Left cardiac atrium (tissue), 4 donors: ENCODE measurements around the gene STARD5. TPM values are rescaled to one million over a fixed set of nuclear protein-coding genes. Genes with fewer than 3 reads are reported as not detected.

Experiments used
- ATAC-seq, 2 donors: fragments of 200-7000 bp; cut with Tn5 transposase; one replicate each; pipeline ENCODE4 v1.9.1; 2020; ENCODE audit warnings: mild to moderate bottlenecking in 2 of 2, moderate library complexity in 2 of 2
- DNase-seq: peaks from one replicate; pipeline ENCODE4 v3.0.0-alpha.2; 2020
- intact Hi-C, 2 donors: fragments of 100-400 bp; cut with DNase I; formaldehyde crosslinking; loops; one replicate each; pipeline versions ENCODE4 v1.14.1 to v1.15.1; 2022 to 2023
- total RNA-seq, 2 donors: library from RNA; stranded (reverse); fragmentation: NEBNext Ultra II Directional; extraction: Animal tissue kit (Norgen Biotek cat#: 25700); gene quantifications; one replicate each; pipeline ENCODE4 v1.2.1, GENCODE V29; 2021
- donor health status: DM: no; HTN: yes; CAD: no.
- donor health status: DM: no; HTN: yes; CAD: no; lungs with severe emphysema.
- donor health status: DM: yes; HTN: yes; CAD: no.
- donor health status: Dilated cardiomyopathy.

Gene STARD5
- total RNA-seq, 2 donors from 2014 or later, result 2.0 to 5.7 TPM

DNA sequence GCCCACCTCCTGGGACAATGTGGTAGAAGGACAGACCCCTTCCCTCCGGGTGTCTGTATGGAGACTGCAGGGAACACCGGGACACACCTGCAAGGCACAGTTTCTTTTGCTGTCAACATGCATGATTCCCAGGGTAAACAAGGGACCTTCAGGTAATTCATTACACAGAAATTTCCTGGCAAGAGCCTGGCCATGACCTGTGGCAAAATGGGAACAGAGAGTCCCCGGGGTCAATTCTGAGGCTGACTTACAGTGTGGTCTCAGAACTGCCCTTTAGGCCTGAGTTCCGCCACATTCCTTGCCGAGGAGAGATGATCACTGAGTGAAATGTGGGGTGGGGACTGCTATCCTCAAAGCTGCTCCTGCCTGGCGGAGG, 6.3 kb downstream of the STARD5 start:
- ATAC-seq (no peak), DNase-seq (no peak)
- intact Hi-C loops, result no loop called here

DNA sequence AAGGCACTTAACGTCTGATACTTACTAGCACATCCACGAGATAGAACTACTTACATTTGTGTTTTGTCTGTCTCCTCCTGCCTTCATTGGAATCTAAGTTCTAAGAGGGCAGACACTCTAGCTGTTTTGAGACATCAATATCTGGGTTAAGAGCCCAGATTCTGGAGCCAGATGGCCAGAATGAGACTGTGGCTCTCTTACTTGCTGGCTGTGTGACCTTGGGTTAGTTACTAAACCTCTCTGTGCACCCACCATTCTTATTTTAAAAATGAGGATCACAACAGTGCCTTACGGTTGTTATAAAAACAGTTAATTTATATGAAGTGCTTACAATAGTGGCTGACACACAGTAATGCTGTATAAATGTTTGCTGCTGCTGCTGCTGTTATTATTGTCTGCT, 7.7 kb downstream of the STARD5 start:
- no peak for DNase-seq
- ATAC-seq, result no peak
- intact Hi-C loops, result no loop called here

DNA sequence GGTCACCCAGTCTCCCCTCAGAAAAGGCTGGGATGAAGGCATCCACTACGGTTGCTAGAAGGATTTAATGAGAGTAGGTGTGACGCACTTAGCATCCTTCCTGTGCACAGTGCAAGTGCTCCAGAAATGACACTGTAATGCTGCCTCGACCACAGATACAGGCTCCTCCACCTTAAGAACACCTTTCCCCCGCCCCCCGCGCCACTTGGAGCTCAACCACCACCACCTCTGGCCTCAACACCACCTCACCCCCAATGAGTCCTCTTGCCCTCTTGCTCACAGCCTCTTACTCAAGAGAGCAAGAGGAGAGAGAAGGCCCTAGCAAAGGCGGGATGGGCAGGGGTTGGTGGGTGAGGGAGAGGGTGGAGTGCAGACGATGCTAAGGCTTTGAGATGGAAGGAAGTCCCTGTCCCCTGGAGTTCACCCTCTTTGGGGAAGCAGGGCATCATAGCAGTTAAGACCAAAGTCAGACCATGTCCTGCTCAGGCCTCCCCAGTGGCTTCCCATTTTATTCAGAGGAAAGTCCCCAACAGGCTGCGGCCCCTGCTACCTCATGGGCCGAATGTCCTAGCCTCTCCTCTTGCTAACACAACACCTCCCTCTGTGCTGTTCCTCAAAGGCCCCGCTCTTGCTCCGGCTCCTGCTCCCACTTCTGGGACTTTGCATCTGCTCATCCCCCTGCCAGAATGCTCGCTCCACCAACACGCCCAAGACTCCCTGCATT, 8.3 kb downstream of the STARD5 start:
- DNase-seq (no peak), ATAC-seq (no peak)
- intact Hi-C loops, result no loop called here

DNA sequence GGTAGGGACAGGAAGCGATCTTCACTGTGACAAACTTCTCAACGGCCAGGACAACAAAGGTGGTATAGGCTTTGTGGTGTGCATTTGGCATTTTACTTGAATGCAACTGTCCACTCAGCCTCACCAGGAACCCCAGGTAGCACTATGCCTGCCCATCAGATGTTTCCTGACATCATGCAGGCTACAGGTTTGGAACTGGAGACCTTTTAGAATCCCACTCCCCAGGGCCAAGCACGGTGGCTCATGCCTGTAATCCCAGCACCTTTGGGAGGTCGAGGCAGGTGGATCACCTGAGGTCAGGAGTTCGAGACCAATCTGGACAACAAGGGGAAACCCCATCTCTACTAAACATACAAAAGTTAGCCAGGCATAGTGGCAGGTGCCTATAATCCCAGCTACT, 9.6 kb downstream of the STARD5 start:
- DNase-seq (no peak), ATAC-seq (no peak)
- intact Hi-C loops, result no loop called here

DNA sequence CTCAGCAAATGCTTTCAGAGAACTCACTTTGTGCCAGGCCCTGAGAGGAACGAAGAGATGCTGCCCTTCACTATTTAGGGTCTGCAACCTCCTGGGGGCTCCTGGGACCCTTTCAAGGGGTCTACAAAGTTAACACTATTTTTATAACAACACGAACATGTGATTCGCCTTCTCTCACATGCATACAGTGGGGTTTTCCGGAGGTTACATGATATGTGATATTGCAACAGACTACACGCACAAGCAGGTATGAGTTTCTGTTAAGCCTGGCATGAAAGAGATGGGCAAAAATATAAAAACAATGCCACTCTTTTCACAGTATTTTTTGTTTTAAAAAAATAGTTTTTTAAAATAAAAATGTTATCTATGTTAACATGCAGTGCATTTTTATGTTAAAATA, 10.3 kb downstream of the STARD5 start:
- intact Hi-C loops, result no loop called here
- ATAC-seq (no peak), DNase-seq (no peak)

DNA sequence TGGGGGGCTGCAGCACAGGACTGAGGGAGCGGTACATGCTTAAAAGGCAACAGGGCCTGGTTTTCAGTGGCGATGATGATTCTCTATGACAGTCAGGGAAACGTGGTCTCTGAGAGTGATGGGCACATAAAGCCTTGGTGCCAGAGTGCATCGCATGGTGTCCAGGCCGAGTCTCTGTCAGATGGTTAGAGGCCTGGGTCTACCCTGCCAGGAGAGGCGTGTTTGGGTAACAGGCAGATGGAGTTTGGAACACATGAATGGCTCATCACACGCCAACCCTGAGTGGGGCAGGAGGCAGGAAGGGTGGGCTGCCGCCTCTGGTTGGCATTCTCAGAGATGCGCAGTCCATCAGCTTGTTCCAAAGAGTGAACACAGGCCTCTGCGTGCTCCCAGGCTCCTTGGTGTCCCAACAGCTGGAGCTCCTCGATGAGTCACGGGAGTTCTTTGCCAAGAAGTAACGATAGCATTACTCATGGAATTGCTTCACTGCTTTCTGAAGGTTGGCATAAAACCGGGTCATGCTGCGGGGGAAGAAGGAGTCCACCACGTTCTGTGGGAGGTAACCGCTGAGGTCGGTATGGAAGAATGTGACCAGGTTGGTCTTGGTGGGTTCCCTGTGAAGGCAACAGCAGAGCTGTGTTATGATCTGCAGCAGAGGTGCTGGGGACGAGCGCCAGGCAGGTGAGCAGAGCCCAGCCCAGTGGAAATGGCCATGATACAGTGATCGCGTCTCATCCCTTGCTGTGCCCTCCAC, 11.0 kb downstream of the STARD5 start:
- intact Hi-C loops, result no loop called here
- peak; percentile 82 for DNase-seq
- ATAC-seq, result peak; percentile 88

DNA sequence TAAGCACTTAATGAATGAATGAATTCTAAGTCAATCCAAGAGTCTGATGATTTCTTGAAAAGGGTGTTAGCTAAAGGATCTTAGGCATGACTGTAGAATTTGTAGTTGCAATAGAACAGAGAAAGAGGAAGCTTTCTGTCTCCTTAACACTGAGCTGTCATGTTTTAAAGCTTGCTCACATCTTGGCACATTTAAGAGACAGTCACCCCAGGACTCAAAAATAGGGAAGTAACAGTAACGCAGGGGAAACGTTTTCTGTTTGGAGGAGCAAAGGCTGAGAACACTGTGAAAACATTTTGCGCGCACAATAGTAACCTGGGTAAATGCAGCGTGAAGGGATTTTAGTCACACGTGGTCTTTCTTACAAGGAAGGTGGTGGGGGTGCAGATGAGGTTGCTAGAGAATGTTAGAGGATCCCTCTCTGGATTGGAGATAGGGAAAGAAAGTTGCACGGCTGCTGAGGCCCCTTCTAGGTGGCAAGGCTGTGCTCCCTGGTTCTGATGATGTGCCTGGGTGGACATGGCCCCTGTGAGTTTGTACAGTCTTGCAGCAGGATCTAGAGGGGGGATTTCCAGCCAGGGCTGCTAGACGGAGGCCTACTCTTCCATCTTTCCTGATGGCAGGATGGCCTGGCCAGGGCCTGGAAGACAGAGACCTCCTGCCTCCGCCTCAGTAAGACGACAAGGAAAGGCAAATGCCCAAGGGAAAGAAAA, 12.0 kb downstream of the STARD5 start:
- ATAC-seq, result peak; percentile 7 to 32
- DNase-seq, result no peak
- intact Hi-C loops, result no loop called here

DNA sequence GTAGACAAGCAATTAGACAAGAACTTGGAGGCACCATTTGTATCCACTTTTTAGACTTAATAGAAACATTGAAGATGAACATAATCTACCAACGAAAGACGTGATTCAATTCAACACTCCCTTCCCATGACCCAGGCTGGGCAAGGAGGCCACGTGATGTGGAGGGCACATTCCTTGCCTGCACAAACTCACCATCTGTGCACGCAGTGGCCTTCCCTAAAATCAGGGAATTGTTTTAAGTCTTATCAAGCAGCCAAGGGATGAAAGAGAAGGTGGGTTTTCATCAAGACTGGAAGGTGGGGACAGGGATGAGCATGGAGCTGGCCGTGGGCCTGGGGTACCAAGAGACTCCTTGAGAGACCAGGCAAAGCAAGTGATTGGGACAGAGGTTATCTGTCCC, 13.5 kb downstream of the STARD5 start:
- intact Hi-C loops, result no loop called here
- ATAC-seq (no peak), DNase-seq (no peak)

DNA sequence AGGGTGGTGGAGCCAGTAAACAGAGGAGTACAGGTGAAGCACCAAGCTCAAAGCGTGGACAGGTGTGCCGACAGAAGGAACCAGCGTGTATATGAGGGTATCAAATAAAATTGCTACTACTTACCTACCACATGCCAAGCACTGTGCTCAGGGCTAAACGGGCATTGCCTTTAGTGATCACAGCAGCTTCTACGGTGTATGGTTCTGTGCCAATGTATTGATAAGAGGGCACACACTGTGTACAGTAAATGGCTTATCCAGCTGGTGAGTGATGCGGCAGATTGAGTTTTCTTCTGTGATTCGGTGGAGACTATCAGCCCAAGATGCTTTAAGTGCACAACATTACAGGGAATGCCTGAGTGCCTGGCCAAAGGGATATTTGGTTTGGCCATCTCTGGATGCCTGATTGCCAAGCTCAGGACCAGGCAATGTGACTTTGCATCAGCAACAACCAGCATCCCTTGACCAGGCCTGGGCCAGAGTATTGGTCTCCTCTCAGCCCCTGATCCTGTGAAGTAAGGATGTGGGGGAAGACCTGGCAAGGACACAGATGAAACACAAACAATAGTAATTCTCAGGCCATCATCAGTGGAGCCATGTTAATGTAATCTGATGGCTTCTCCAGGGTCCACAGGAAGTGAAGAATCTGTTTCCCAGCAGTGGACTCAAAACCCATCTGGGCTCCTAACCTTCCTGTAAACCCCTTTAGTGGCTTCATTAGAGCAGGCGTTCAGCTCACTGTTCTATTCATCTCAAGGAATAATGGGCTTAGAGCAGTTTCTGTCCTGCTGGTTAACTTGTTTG, 14.1 kb downstream of the STARD5 start:
- no peak for ATAC-seq

DNA sequence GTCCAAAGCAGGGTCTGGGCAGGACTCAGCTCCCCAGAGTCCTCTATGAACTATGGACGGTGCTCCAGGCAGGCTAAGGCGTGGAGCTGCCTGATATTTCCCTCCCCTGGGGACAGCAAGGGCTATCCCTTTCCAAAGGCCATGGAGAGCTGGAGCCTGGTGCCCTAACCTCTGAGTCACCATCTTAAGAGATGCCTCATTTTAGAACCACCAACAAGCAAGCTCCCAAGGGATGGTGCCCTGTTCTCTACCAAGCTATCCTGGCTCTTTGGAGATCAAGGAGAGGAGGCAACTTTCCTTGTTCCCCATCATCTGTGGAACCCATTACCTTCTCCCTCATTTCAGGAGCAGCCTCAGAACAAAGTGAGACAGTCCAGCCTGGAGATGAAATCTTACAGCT, 15.7 kb downstream of the STARD5 start:
- intact Hi-C loops, result no loop called here
- ATAC-seq (no peak), DNase-seq (no peak)

More for the DNA sequence above, 14.1 kb downstream of the STARD5 start:
- intact Hi-C loops, result no loop called here
- DNase-seq, result no peak

DNA sequence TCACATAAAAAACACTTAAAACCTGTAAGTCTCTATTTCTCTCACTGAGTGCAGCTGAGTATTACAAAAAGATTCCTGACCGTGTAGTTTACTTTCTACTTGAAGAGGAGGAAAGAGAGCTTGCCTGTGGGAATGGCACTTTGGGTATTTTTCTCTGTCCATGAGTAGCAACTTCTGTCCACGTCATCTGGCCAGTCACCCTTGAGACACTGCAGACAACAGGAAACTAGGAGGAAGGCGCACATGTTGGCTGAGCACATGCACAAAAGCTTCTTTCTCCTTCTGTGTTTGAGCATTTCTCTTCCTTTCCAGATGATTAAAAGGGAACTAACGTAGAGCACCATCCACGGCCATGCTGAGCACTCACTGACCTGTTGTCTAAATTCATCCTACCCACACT, 19.7 kb downstream of the STARD5 start:
- DNase-seq (peak; percentile 49), ATAC-seq (peak; percentile 17 to 66)
- intact Hi-C loops, result no loop called here

DNA sequence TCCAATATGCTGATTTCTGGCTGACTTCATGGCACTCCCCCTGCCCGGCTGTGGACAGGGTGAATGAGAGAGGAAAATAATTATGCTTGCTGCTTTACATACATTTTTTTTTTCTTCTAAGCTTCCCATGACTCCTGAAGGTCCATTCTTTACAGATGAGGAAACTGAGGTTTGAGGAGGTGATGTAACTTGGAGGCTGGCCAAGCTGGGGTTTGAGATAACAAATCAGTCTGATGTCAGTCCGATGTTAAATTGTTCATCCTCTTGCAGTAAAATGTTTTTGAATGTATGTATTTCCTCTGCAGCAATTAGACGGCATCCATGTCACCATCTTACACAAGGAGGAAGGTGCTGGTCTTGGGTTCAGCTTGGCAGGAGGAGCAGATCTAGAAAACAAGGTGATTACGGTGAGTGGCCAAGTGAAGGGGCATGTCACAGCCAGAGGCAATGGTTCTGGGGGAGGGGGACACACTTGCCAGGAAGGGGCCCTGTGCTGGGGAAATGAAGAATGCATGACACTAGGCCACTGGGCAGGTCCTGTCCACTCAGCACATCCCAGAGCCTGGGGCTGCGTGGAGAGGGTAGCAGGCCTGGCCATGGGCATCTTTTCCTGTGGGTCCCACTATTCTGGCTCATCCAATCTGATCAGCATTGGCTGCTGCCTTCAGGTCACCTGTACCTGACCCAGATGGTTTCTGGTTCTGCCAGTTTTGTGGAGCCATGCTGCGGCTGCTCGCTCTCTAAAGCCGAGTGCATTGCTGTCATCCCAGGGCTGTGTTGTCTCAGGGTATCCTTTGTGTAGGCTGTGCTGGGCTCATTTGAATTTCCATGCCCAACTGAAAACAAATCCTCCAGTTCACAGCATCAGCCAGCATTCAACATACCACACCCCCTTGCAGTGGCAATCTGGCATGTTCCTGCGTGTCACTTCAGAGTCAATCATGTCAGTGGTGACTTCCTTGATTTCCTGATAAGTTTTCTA, 20.4 kb downstream of the STARD5 start:
- intact Hi-C loops, result no loop called here
- ATAC-seq, result no peak
- no peak for DNase-seq

DNA sequence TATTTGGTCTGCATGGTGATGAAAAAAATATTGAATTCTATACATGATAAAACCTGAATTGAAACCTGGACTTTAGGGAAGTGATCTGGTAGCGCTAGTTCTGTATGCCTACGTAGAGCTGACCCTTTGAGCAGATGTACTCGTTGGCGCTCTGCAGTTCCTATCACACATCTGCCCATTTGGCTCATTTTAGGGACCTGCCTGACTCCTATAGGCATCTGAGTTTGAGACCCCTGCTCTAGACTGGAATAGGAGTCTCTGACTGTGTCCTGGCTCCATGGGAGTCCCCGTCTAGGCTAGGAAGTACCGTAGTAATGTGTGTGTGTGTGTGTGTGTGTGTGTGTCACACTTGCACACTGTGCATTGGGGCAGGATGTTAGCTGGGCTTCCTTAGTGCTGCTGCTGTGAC, 21.2 kb downstream of the STARD5 start:
- intact Hi-C loops, result no loop called here
- peak; percentile 17 to 24 for ATAC-seq
- DNase-seq, result no peak

DNA sequence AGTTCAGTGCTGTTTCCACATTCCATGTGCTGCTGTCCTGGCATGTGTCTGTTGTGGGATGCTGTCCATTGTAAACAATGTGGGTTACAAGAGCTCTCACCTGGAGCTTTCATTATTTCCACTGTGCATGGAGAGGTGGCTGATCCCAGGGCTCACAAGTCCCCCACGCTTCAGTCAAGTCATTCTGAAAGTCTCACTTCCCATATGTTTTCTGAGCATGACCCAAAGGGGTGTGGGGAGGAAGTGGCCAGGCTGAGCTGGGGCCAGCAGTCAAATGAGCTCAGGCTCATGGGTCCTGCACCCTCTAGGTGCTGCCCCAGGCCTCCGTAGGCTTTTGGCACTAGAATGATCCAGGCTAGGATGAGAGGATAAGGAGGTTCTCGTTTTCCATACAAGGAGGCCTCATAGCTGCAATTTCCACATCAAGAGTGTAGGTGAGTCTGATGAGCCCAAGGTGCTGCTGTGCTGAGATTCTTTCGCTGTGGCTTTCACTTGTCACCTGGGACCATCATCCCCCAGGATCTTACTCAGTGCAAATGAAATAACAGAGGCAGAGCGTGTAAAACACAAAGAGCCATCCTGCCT, 22.0 kb downstream of the STARD5 start:
- ATAC-seq (peak; percentile 51 to 62), DNase-seq (no peak)

DNA sequence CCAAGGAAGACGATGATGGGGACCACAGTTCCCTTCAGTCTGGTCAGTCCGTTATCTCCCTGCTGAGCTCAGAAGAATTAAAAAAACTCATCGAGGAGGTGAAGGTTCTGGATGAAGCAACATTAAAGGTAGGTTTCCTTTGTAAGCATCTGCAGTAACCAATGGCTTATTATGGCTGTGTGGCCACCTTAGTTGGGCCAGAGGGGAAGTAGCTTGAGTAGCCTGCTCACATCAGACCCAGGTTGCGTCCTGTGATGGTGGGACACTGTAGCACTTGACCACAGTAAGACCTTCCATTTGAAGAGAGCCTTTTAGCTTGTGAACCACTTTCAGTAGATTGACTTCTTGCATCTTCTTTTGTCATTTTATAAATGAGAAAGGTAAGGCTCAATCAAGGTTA, 22.6 kb downstream of the STARD5 start:
- DNase-seq (no peak), ATAC-seq (no peak)
- intact Hi-C loops, result no loop called here

More for the DNA sequence above, 22.0 kb downstream of the STARD5 start:
- intact Hi-C loops, result no loop called here

DNA sequence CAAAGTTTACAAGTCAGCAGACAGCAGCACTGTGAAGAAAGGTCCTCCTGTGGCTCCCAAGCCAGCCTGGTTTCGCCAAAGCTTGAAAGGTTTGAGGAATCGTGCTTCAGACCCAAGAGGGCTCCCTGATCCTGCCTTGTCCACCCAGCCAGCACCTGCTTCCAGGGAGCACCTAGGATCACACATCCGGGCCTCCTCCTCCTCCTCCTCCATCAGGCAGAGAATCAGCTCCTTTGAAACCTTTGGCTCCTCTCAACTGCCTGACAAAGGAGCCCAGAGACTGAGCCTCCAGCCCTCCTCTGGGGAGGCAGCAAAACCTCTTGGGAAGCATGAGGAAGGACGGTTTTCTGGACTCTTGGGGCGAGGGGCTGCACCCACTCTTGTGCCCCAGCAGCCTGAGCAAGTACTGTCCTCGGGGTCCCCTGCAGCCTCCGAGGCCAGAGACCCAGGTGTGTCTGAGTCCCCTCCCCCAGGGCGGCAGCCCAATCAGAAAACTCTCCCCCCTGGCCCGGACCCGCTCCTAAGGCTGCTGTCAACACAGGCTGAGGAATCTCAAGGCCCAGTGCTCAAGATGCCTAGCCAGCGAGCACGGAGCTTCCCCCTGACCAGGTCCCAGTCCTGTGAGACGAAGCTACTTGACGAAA, 24.2 kb downstream of the STARD5 start:
- intact Hi-C loops, result no loop called here
- no peak for ATAC-seq
- no peak for DNase-seq

DNA sequence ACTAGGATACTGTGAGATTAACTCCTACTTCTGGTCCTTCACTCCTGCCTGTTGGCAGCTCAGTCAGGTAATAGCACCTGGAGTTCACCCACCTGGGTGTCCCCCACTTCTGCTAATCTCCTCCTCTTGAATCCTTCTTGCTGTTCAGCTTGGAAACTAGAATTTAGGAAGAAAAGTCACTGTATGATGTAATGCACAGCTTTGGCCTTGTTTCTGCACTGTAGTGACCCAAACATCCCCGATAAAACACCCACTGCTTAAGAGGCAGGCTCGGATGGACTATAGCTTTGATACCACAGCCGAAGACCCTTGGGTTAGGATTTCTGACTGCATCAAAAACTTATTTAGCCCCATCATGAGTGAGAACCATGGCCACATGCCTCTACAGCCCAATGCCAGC, 24.8 kb downstream of the STARD5 start:
- no peak for DNase-seq
- intact Hi-C loops, result no loop called here
- no peak for ATAC-seq

DNA sequence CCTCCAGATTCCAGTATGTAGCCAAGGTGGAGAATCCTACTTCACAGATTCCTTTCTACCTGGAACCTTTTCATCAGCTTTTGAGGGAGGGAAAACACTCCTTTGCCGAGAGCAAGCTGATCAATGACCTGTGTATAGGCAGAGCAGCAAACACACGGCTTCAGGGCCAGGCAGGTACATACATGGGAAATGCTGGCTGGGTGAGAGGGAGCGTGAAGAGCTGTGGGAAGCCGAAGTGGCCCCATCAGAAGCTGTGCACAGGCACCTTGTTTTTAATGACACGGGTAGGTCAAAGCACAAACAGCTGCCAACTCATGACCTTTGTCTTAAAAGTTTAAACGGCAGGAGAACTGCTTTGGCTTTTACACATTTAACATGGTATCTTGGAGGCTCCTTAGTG, 25.3 kb downstream of the STARD5 start:
- no peak for DNase-seq
- intact Hi-C loops, result no loop called here
- no peak for ATAC-seq
